GM12801 (cell line): ENCODE results near the gene GPRC5A.

ENCODE experiments used
- CTCF ChIP-seq: IDR thresholded peaks from one replicate; pipeline ENCODE4 v1.5.1; 2011; ENCODE audit warnings: control low read depth; ENCODE audit not compliant: insufficient read length; ENCODE audit errors: extremely low read depth

The GPRC5A gene

GRCh38 chr12:12871587-12872138, 19.7 kb upstream of the GPRC5A start:
- no peak for TF ChIP-seq CTCF

DNA sequence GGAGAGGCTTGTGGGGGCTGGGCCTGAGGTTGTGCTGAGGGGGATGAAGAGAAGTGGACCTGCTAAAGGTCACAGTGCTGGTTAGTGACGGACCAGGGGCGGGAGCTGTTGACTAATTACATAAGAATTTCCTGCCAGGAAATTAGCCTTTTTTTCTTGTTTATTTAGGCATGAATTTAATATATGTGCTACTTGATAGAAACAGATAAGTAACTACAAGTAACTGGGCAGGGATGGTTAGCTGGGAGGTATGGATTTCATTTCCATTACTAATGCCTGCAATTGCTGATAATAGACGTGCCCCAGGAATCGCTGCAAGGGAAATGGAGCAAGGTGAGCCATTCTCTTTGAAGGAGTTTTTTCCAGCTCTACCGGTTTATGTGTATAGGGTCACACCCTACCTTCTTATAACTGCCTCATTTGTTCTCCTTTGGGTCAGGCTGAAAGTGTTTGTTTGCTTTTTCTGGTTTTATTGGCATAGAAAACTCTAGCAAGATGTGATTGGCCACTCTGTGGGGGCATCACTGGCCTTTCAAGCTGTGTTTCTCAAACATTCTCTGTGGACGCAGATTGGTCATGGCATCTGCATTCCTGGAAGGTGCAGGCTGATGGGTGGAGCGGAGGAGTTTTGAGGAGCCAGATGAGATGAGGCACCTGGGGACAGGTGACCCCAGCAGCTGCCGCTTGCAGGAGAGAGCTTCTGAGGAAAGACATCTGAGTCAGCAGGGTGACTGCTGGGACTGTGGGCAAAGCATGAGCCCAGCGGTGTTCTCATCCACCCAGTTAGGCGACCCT, 19.0 kb upstream of the GPRC5A start:
- no peak for TF ChIP-seq CTCF

GRCh38 chr12:12872934-12873275, 18.5 kb upstream of the GPRC5A start:
- no peak for TF ChIP-seq CTCF

DNA sequence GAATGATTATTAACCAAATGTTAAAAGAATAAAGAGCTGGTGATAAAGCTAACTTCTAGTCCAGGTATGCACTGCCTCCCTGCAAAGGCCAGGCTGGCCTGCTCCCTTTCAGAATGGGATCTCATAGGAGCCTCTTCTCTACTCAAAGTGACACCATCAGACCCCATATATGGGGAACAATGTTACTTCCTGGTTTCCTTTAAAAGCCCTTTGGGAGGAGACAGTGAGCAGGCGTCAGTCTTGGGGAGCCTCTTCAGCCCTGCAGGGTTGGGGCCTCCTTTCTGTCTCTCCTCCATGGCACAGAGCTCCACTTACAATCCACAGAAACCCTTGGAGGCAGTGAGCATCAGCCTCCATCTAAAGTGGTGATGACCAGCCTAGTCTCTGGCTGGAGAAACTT, 17.3 kb upstream of the GPRC5A start:
- TF ChIP-seq CTCF = no peak

GRCh38 chr12:12877153-12877768, 14.1 kb upstream of the GPRC5A start:
- TF ChIP-seq CTCF = no peak

DNA sequence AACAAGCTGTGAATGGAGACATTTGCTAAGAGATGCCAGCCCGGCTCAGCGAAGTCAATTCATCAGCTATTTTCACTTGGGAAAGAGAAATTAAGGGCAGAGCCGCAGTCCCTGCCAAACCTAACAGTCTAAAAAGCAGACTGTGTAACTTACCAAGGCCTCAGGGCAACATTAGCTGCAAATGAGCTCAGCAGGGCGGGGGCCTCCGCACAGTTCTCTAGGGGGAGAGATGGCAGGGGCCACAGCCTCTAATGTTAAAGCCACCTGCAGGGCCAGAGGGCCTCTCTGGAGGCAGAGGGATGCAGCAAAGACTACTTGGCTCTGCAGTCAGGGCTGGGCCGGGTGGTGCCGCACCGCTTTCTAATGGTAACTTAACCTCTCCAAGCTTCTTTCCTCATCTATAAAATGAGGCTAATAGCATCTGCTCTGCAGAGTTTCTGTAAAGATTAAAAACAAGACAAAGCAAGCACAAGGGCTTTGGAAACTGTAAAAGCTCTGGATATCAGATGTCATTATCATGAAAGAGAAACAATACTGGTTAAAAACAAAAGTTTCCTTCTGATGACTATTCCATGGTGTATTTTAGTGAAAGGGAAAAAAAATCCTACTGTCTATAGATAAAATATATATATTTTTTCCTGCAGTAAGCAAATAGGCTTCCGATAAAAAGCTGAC, 13.4 kb upstream of the GPRC5A start:
- no peak for TF ChIP-seq CTCF

DNA sequence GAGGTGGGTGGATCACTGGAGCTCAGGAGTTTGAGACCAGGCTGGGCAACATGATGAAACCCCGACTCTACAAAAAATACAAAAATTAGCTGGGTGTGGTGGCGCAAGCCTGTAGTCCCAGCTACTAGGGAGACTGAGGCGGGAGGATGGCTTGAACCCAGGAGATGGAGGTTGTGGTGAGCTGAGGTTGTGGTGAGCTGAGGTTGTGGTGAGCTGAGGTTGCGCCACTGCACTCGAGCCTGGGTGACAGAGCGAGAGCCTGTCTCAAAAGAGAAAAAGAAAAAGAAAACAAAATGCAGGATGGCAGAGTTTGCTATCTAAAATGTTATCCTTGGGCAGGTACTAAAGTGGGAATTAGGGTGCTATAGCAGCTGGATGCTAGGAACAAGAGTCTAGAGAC, 10.8 kb upstream of the GPRC5A start:
- TF ChIP-seq CTCF = no peak
